ENCODE data around the gene TGFBR3.

- TF ChIP-seq SMC3 (IDR thresholded peaks at IDR 0.05; ENCODE audit: low read depth, low read length), result no peak
- TF ChIP-seq CTCF (conservative IDR thresholded peaks at IDR 0.05; ENCODE audit: low read depth, low read length), result no peak
- no peak for TF ChIP-seq RAD21 (IDR thresholded peaks at IDR 0.05; ENCODE audit: low read length)
- TF ChIP-seq POLR2A (IDR thresholded peaks at IDR 0.05; ENCODE audit: low read depth, low read length), result no peak
- TF ChIP-seq MXI1 (IDR thresholded peaks at IDR 0.05; ENCODE audit: borderline replicate concordance, low read depth, low read length), result no peak
Observed at GRCh38 chr1:91635763-91636162, 250.2 kb downstream of the TGFBR3 start.
